GM21737 (cell line): Measurements from ENCODE around the gene ADK.
A peak's percentile ranks its signal among the peaks of the same experiment; 100 is the strongest.

Experiments
- ATAC-seq: cut with Tn5 transposase; IDR thresholded peaks from one replicate; pipeline ENCODE4 v1.9.1; 2021; ENCODE audit warnings: mild to moderate bottlenecking, moderate library complexity; ENCODE audit not compliant: unreplicated experiment

Gene ADK

DNA sequence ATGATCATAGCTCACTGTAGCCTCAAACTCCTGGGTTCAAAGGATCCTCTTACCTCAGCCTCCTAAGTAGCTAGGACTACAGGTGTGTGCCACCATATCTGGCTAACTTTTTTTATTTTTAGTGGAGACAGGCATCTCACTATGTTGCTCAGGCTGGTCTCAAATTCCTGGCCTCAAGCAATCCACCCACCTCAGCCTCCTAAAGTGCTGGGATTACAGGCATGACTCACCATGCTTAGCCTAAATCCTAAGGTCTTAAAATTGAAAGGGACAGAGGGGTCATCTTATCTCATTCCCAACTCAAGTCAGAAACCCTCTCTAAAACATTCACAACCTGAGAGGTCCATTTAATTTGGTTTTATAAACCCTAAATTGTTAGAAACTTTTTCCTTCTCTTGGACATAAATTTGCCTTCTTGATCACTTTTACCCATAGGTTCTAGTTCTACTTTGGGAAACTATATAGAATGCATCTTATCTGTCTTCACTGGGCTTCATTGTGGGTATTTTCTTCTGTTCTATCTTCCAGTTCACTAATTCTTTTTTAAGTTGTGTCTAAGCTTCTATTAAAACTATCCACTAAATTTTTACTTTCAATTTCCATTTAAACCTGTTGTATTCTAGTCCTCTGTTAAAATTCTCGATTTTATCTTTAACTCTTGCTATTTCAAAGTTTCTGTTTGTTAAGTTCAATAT is 492.0 kb downstream of the ADK start:
- no peak for ATAC-seq

DNA sequence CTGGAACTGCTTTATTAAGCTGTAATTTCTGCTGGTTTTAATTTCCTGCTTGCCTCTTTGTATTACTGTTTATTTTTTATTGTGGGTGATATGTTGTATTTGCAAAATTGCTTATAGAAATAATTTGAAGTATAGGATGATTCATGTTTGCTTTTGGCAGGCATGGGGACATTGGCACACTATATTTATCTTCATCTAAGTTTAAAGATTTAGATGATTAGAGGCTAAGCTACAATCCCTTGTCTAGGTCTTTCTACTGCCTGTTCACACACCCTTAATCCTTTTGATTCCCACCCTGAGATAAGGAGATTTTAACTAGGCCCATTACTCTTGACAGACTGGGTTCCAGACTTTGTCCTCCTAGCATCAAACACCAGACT is 492.6 kb downstream of the ADK start:
- ATAC-seq: no peak

DNA sequence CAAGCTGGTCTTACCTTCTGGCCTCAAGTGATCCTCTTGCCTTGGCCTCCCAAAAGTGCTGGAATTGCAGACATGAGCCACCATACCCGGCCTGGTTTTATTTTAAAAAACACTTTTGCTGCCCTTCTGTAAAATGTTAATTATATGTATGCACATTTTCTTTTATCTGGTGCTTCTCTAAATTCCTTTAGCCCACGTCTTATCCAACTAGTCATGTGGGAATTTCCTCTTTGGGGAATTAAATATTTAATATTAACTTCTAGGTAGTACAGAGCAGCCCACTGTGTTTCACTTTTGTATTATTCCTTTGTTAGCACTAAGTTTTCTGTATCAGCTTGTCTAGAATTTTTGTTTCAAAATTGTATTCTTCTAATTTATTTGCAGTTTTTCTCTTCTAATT is 493.7 kb downstream of the ADK start:
- ATAC-seq: no peak

DNA sequence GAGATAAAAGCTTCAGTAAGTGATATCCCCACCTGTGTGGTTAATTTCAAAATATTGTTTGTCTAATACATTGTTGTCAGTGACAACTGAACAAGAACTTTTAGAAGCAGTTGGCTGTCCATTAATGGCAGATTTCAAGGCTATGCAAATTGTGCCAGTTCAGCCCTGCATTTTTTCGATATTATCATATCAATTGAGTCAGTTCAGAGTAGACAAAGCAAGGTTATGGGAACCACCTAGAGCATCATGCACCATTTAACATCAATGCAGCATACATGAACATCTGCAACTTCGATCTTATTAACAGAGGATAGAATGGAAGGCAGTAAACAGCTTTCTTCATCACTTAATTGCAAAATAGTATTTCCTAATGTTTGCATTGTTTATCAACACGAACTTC is 494.7 kb downstream of the ADK start:
- no peak for ATAC-seq

DNA sequence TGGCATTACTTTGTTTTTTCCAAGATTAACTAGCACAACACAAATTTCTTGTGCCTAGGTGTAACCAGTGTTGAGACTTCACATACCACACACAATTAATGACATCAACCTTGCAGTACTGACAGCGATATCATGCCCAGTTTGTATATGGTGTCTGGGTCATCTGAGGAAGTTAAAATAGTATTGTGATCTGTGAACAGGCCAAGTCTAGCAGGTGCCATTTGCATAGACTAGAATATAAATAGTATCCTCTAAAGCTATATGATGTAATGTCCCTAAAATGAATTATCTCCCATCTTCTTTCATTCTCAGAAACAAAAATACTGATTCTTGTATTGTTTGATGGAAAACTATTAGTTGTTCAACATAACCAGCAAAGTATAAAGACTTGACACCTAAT is 499.6 kb downstream of the ADK start:
- ATAC-seq: no peak

DNA sequence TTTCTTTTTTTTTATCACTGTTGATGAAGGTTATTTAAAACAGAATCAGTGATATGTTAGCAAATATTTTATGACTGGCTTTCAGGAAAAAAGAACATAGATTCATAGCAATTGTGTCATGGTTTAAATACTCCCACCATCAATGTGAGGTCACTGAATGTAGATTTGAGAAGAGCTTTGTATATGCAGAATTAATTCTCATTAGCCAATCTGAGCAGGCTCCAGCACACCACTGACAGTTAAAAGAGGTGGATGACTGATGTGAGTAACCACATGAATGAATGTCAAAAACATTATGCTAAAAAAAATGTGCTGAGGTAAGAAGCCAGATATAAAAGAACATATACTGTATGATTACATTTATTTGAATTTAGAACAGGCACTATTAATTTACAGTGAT is 500.5 kb downstream of the ADK start:
- no peak for ATAC-seq

DNA sequence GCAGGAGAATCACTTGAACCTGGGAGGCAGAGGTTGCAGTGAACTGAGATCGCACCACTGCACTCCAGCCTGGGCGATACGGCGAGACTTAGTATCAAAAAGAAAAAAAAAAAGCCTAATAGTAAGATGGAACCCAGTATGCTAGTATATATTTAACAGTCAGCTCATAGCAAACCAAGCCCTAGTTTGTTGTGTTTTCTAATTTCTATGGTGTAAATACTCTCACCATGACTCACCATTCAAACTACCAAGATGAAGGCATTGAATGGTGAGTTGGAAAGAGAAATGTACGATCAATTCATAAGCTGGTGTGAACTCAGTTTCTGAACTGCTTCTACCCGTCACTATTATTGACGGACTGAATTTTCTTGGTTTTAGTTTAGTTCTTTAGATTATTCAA is 501.6 kb downstream of the ADK start:
- ATAC-seq: no peak

DNA sequence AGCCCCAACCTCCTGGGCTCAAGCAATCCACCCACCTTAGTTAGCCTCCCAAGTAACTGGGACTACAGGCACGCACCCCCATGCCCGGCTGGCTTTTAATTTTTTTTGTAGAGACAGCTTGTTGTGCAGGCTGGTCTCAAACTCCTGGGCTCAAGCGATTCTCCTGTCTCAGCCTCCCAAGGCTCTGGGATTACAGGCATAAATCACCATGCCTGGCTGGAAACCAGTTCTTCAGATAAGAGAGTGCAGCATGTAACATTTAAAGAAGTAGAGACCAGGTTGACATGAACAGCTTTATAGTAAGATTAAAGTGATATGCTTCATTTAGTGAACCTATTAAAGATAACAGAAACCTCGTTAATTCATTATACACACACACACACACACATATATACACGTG is 507.5 kb downstream of the ADK start:
- no peak for ATAC-seq

DNA sequence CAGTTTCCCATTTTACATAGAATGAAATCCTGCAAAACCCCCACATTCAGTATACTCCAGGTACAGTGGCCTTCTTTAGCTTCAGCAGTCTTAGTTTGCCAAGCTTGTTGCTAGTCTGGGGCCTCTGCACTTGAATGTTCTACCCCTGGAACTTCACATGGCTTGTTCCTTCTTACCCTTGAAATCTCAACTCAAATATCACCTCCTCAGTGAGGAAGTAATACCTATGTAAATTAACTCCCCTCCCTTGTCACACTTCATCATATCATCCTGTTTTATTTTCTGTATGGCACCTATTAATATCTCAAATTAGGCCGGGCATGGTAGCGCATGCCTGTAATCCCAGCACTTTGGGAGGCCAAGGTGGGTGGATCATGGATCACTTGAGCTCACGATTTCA is 511.6 kb downstream of the ADK start:
- no peak for ATAC-seq

DNA sequence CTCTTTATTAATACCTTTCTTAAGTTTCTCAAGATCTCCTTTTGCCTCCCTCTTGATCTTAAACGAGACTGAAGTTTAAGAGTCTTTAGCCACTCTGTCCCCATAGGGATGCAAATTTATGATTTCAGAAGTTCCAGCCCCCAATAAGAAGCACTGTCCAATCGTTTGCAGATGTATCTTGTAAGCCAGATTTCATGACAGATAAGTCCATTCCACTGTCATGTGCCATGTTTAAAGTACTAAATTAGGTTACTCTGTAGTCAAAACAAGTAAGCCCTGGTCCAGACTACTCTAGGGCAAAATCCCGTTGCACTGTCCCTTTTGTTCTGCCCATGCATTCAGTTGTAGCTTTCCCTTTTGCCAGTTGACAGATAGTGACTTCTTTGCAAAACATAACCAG is 518.2 kb downstream of the ADK start:
- ATAC-seq: no peak

DNA sequence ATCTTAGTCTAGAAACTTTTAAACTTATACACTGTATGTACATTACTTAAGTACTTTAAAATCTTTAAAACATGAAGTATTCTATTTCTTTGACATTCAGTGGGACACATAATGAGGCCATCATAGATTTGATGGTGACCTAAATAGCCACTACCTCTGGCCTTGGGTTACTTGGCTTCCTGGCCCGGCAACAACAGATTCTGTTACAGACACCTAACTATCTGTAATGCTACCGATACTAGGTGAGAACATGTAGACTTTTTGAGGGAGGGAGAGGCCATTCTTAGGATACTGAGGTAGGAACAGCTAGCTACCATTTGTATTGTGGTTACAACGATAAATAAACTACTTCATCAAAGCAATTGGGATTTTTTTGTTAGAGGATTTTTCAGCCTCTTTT is 520.7 kb downstream of the ADK start:
- ATAC-seq: no peak

DNA sequence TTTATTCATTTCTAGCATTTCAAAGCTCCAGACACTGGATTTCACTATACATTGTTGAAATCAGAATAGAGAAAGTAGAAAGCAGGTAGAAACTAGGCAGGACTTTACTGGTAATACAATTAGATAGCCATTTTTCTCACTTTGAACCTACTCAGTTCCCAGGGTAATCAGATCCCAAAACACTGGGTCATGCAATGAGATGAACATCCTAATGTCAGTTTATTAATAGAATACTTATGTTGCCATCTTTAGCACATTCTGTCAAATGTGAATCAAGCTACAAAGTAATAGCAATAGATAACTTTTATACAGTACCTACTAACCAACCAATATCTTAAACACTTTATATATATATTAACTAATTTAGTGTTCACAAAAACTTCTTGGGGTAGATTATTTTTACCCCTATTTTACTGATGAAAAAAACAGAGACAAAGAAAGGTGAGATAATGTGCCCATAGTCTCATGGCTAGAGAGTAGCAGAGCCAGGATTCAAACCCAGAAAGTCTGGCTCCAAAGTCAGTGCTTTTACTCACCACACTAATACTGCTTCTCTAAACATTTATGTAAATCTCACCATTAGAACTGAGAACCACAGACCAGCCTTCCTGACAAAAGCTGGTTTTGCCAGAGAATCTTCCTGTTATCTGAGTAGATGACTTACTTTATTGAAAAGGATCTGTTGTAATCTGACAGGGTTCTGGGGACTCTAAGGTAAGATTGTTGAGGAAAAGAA is 521.6 kb downstream of the ADK start:
- ATAC-seq: no peak

DNA sequence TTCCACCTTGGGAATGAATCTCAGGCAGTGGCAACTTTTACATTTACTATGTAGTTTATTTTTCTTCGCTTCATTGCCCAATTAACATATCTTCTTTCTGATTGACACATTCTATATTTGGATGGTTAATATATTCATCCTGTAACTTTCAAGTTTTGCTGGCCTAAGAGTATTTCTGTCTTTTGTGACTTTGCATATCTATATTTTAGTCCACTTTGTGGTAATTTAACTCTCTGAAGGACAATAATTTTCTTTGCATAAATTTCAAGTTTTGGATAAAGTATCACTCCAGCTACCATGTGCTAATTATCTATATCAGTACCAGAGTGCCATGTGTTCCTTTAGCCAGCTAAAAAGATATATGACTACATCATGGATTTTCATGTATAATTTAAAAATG is 523.9 kb downstream of the ADK start:
- no peak for ATAC-seq

DNA sequence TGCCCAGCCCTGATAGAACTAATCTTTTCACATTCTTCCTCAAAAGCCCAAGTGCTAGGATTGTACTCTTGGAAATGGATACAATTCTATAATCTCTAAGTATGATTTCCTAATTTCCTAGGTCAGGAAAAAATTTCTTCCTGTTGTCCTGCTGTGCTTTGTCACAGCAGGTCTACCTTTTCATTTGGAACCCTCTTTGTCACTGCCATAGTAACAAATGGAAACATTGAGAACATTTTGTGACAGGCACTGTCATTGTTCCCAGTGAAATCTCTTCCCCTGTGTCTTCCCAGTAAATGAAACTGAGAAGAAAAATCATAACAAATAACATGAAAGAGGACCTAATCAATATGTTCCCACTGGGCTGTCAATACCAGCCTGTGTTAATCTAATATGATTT is 524.5 kb downstream of the ADK start:
- ATAC-seq: no peak

DNA sequence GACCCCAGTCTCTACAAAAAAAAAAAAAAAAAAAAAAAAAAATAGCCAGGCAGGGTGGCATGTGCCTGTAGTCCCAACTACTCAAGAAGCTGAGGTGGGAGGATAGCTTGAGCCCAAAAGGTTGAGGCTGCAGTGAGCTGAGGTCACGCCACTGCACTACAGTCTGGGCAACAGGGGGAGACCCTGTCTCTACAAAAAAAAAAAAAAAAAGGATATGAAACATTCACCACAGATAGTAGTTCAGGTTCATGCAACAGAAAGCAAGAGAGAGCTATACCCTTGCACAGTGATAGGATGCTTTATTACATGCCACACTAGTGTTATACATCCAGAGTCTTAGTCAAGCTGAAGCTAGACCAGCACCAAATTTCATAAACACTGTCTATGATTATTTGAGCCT is 526.9 kb downstream of the ADK start:
- peak; percentile 74 for ATAC-seq

DNA sequence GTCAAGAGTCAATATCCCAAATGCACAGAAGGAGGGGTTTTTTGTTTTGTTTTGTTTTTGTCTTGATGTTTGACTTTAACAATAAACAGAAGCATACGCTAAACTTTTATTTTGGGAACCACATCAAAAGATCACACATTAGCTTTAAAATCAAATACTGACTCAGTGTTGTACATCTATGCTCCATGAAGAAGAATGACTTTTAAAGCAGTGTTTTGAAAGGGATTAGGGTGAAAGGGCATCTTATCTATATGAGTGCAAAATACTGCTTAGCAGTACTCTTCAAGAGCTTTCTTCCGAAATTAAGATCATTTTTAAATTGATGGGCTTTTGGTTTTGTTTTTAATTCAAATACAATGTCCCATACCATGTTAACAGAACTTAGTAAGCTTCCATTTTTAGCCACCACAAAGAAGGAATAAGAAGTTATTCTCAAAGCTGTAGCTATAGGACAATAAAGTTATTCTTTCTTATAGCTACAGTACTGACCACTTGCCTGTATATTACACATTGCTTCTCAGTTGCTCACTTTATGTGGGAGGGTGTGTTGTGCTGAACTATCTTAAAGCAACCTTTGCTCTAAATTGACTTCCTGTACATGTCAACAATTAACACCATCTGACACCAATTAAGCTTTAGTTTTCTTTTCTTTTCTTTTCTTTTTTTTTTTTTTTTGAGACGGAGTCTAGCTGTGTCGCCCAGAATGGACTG is 531.1 kb downstream of the ADK start:
- no peak for ATAC-seq

DNA sequence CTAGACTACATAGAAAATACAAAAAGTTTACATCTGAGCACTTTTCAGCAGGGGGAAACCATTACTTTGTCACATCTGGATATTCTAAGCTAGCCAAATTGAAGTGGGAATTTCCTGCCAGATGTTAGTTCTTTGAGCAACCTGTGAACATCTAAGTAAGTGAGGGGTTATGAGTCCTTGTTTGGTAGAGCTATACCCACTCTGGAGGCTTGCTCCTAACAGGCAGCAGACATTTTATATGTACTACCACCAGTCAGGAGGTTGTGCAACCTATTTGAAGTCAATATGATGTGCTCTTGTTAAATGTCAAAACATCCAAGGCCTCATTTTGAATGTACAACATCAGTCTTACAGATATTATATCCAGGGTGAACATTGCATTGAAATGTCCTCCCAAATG is 532.0 kb downstream of the ADK start:
- no peak for ATAC-seq

DNA sequence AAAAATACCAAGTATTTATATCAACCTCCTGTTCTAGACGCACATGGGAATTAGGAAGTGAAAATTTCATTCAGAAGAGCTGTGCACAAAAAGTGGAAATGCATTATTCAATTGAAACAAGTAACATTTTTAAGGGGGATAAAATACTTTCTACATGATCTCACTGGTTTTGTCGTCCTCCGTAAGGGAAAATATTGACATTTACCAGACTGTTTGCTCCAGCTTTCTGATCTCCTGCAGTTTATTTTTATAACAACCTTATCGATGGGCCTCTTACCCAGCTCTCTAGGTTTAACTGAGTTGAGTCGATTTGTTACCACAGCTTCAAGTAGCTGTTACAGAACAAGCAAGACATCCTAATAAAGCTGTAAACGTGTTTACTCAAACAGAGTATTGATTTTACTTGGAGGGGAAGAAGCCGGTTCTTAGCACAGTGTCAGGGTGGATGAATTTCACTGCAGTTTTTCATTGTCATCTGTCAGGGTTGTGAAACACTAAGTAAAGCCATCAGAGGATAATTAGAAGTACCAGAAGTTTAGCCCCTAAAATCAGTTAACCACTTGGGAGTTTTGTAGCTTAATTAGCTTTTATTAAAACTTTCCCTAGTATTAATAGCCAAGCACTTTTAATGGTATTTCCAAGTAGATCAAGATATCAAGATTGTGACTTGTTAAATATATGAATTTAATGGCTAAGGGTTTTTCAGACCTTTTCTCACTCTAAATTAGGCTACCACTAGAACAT is 532.8 kb downstream of the ADK start:
- no peak for ATAC-seq

DNA sequence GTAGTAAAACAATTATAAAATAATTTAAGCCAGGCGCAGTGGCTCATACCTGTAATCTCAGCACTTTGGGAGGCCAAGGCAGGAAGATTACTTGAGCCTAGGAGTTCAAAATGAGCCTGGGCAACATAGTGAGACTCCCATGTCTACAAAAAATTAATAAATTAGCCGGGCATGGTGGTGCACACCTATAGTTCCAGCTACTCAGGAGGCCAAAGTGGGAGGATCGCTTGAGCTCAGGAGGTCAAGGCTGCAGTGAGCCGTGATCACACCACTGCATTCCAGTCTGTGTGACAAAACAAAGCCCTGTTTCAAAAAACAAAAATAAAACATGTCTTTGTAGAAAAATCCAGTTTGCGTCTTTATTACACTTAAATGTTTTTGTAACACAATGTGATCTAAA is 533.4 kb downstream of the ADK start:
- no peak for ATAC-seq

DNA sequence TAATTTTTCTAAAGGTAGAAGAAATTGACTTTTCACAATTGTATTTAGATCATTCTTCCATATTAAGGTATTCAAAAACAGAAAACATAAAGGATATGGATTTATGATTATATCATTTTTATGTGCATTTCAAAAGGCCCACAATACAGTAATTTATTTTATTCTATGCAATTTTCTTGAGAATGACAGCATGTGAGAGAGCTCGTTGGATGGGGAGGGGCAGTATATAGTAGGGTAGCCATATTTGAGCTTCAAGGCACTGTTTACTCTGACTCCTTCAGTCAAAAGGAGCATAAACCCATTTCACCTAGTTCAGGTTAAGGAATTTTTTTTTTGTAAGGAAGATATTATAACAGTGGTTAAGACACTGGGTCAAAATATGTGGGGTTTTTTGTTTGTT is 534.5 kb downstream of the ADK start:
- no peak for ATAC-seq

DNA sequence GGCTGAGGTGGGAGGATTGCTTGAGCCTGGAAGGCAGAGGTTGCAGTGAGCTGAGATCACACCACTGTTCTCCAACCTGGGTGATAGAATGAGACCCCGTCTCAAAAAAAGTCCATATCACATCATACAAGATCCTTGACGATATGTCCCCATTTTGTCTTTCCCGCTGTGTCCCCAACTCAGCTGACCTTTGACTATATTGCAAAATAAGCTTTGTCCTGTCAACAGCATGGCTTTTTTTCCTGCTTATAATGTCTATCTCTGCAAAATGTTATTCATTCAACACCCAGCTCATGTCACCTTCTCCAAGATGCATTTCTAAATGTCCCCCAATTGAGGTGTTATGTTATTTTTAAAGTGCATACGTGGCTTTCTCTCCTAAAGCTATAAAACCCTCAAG is 539.4 kb downstream of the ADK start:
- no peak for ATAC-seq

DNA sequence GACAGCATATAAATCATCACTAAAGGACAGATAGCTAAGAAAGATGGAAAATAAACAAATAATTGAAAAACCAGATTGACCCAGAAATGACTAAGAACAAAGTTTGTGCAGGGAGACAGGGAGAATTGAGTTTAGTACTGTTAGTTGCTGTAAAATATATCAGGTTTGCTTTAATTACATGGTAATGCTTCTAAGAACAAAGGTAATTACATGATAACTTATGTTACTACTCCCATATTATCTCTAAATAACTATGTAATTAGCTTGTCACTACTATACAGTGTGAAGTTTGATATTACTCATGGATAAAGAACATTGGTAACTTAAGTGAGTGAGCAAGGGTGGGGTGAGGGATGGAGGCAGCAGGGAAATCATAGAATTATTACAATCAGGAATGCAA is 540.1 kb downstream of the ADK start:
- ATAC-seq: no peak
